Muscle of leg (tissue), 11 donors: ENCODE measurements around the gene DYSF. TPM values are rescaled to one million over a fixed set of nuclear protein-coding genes. Genes with fewer than 3 reads are reported as not detected.

Experiments used
- DNase-seq: peaks from one replicate; pipeline ENCODE4 v3.0.0; 2013
- H3K27ac ChIP-seq: one replicate; pipeline ENCODE4 v1.5.1; 2013; ENCODE audit warnings: mild to moderate bottlenecking, low read length, control low read depth
- H3K27me3 ChIP-seq: one replicate; pipeline ENCODE4 v1.6.1; 2013; ENCODE audit warnings: low read length; ENCODE audit not compliant: control insufficient read depth, insufficient read depth
- H3K36me3 ChIP-seq: one replicate; pipeline ENCODE4 v1.6.1; 2013; ENCODE audit warnings: low read length; ENCODE audit not compliant: control insufficient read depth, insufficient read depth
- H3K4me1 ChIP-seq: one replicate; pipeline ENCODE4 v1.6.1; 2013; ENCODE audit warnings: low read length; ENCODE audit not compliant: control insufficient read depth, insufficient read depth
- H3K4me3 ChIP-seq: one replicate; pipeline ENCODE4 v1.5.1; 2013; ENCODE audit warnings: low read length, control low read depth
- H3K9me3 ChIP-seq: replicated peaks from 2 replicates; pipeline ENCODE4 v1.6.1; 2013; ENCODE audit warnings: low read depth, low read length; ENCODE audit not compliant: control insufficient read depth
- WGBS: methylation state at CpG from one replicate; pipeline ENCODE4 v1.1.5; 2013; ENCODE audit warnings: missing lambda C conversion rate; ENCODE audit not compliant: insufficient coverage; 5-methylcytosine and 5-hydroxymethylcytosine counted together
- polyA plus RNA-seq, 8 donors: library from polyadenylated mRNA; unstranded; fragments of 120-200 nt; gene quantifications; one replicate each; pipeline versions ENCODE4 v1.2.1 to v1.2.3, GENCODE V29; 2013; ENCODE audit warnings: inconsistent platforms in 1 of 8, low replicate concordance in 1 of 8; ENCODE audit not compliant: insufficient read length in 8 of 8, insufficient read depth in 1 of 8
- total RNA-seq: library from RNA; stranded (reverse); fragments of 120-200 nt; gene quantifications from one replicate; pipeline ENCODE4 v1.2.4, GENCODE V29; 2013

The DYSF gene
- total and polyA plus RNA-seq, 9 donors, result 51.6 to 152 (median 106) TPM

GRCh38 chr2:71517851-71518250 is 64.5 kb downstream of the DYSF start:
- no peaks in the 10 kb centered on the region for H3K9me3 ChIP-seq
- H3K27ac ChIP-seq, result no peak overlapping the region
- H3K36me3 ChIP-seq, result peaks cover 34% of the 10 kb centered on the region
- no peaks in the 10 kb centered on the region for H3K27me3 ChIP-seq
- DNase-seq, result no peak
- no CpG with 5 or more reads among the region's 4 CpGs for WGBS
- H3K4me3 ChIP-seq, result no peak overlapping the region
- no peaks in the 10 kb centered on the region for H3K4me1 ChIP-seq

GRCh38 chr2:71521436-71521950 is 68.1 kb downstream of the DYSF start:
- Histone ChIP-seq H3K27ac (no peak overlapping the region), H3K9me3 (no peaks in the 10 kb centered on the region), H3K27me3 (no peaks in the 10 kb centered on the region), H3K36me3 (peaks cover 40% of the 10 kb centered on the region), H3K4me1 (no peaks in the 10 kb centered on the region), H3K4me3 (no peak overlapping the region)
- no peak for DNase-seq
- WGBS, result 93% methylated on average over 3 of the region's 8 CpGs

- Histone ChIP-seq H3K27ac (no peak overlapping the region), H3K4me1 (no peaks in the 10 kb centered on the region), H3K9me3 (no peaks in the 10 kb centered on the region), H3K36me3 (peaks cover 40% of the 10 kb centered on the region), H3K27me3 (no peaks in the 10 kb centered on the region), H3K4me3 (no peak overlapping the region)
- no peak for DNase-seq
- WGBS, result 73% methylated on average over 6 of the region's 6 CpGs
Observed at GRCh38 chr2:71524476-71524875, 71.1 kb downstream of the DYSF start.

- Histone ChIP-seq H3K4me1 (no peaks in the 10 kb centered on the region), H3K27me3 (no peaks in the 10 kb centered on the region), H3K36me3 (peaks cover 34% of the 10 kb centered on the region), H3K9me3 (no peaks in the 10 kb centered on the region), H3K4me3 (no peak overlapping the region), H3K27ac (no peak overlapping the region)
- no peak for DNase-seq
- WGBS, result 84% methylated on average over 15 of the region's 17 CpGs
Observed at GRCh38 chr2:71526141-71526540, 72.8 kb downstream of the DYSF start.

GRCh38 chr2:71526975-71527374 is 73.6 kb downstream of the DYSF start:
- no peaks in the 10 kb centered on the region for H3K27me3 ChIP-seq
- no peak overlapping the region for H3K27ac ChIP-seq
- 59% methylated on average over 6 of the region's 9 CpGs for WGBS
- no peak overlapping the region for H3K4me3 ChIP-seq
- peaks cover 33% of the 10 kb centered on the region for H3K36me3 ChIP-seq
- H3K4me1 ChIP-seq, result no peaks in the 10 kb centered on the region
- DNase-seq, result no peak
- no peaks in the 10 kb centered on the region for H3K9me3 ChIP-seq

GRCh38 chr2:71528131-71528591 is 74.8 kb downstream of the DYSF start:
- no peaks in the 10 kb centered on the region for H3K4me1 ChIP-seq
- WGBS, result 91% methylated on average over 10 of the region's 10 CpGs
- no peaks in the 10 kb centered on the region for H3K9me3 ChIP-seq
- no peaks in the 10 kb centered on the region for H3K27me3 ChIP-seq
- peaks cover 33% of the 10 kb centered on the region for H3K36me3 ChIP-seq
- H3K27ac ChIP-seq, result no peak overlapping the region
- no peak overlapping the region for H3K4me3 ChIP-seq
- no peak for DNase-seq

- no peak for DNase-seq
- Histone ChIP-seq H3K9me3 (no peaks in the 10 kb centered on the region), H3K4me3 (no peak overlapping the region), H3K27me3 (no peaks in the 10 kb centered on the region), H3K4me1 (no peaks in the 10 kb centered on the region), H3K27ac (no peak overlapping the region), H3K36me3 (peaks cover 38% of the 10 kb centered on the region)
- 71% methylated on average over 4 of the region's 4 CpGs for WGBS
Observed at GRCh38 chr2:71528749-71529148, 75.4 kb downstream of the DYSF start.

- no peak for DNase-seq
- no peaks in the 10 kb centered on the region for H3K27me3 ChIP-seq
- H3K4me3 ChIP-seq, result no peak overlapping the region
- H3K36me3 ChIP-seq, result peaks cover 41% of the 10 kb centered on the region
- no peak overlapping the region for H3K27ac ChIP-seq
- 80% methylated on average over 6 of the region's 8 CpGs for WGBS
- no peaks in the 10 kb centered on the region for H3K4me1 ChIP-seq
- no peaks in the 10 kb centered on the region for H3K9me3 ChIP-seq
Observed at GRCh38 chr2:71530211-71530610, 76.8 kb downstream of the DYSF start.

- peak; percentile 36 for DNase-seq
- no peak overlapping the region for H3K27ac ChIP-seq
- no peaks in the 10 kb centered on the region for H3K27me3 ChIP-seq
- peaks cover 40% of the 10 kb centered on the region for H3K36me3 ChIP-seq
- no peak overlapping the region for H3K4me3 ChIP-seq
- H3K9me3 ChIP-seq, result no peaks in the 10 kb centered on the region
- WGBS, result 72% methylated on average over 4 of the region's 7 CpGs
- no peaks in the 10 kb centered on the region for H3K4me1 ChIP-seq
Observed at GRCh38 chr2:71530641-71531332, 77.4 kb downstream of the DYSF start.

- Histone ChIP-seq H3K27me3 (no peaks in the 10 kb centered on the region), H3K4me1 (no peaks in the 10 kb centered on the region), H3K27ac (no peak overlapping the region), H3K9me3 (no peaks in the 10 kb centered on the region), H3K4me3 (no peak overlapping the region), H3K36me3 (peaks cover 42% of the 10 kb centered on the region)
- no peak for DNase-seq
- WGBS, result 73% methylated on average over 7 of the region's 9 CpGs
Observed at GRCh38 chr2:71531522-71532047, 78.2 kb downstream of the DYSF start.
